Loucy (cell line): ENCODE measurements around the gene UCP1.

ENCODE experiments used
- EZH2phosphoT487 ChIP-seq: fragments of 200-600 bp; IDR thresholded peaks from 2 replicates; pipeline ENCODE4 v1.6.1; 2018; ENCODE audit warnings: antibody characterized with exemption, mild to moderate bottlenecking, moderate library complexity, borderline replicate concordance
- TF ChIP-seq, protein P1 (sequence below): fragments of 200-600 bp; sonication (generic); conservative IDR thresholded peaks from 2 replicates; pipeline ENCODE4 v1.5.1; 2014; ENCODE audit warnings: mild to moderate bottlenecking, antibody characterized with exemption, low read length

GRCh38 chr4:140603286-140603685 is 34.5 kb upstream of the UCP1 start:
- TF ChIP-seq, protein P1, sequence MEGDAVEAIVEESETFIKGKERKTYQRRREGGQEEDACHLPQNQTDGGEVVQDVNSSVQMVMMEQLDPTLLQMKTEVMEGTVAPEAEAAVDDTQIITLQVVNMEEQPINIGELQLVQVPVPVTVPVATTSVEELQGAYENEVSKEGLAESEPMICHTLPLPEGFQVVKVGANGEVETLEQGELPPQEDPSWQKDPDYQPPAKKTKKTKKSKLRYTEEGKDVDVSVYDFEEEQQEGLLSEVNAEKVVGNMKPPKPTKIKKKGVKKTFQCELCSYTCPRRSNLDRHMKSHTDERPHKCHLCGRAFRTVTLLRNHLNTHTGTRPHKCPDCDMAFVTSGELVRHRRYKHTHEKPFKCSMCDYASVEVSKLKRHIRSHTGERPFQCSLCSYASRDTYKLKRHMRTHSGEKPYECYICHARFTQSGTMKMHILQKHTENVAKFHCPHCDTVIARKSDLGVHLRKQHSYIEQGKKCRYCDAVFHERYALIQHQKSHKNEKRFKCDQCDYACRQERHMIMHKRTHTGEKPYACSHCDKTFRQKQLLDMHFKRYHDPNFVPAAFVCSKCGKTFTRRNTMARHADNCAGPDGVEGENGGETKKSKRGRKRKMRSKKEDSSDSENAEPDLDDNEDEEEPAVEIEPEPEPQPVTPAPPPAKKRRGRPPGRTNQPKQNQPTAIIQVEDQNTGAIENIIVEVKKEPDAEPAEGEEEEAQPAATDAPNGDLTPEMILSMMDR = no peak
- TF ChIP-seq EZH2phosphoT487 = no peak
